Activated CD4-positive, alpha-beta T cell treated with anti-CD3 and anti-CD28 coated beads, Interleukin-2, amount 10 ng/mL, durations not matched to agents 24 days and 14 days (primary cell): ENCODE results near the gene NEK5. TPM values are rescaled to one million over a fixed set of nuclear protein-coding genes. Genes with fewer than 3 reads are reported as not detected.

Experiments used
- DNase-seq: peaks from one replicate; pipeline ENCODE4 v3.0.0; 2022
- H3K27ac Mint-ChIP-seq: one replicate; pipeline ENCODE4 v1.8.0; 2022; ENCODE audit warnings: mild to moderate bottlenecking, mixed read lengths
- H3K27me3 Mint-ChIP-seq: one replicate; pipeline ENCODE4 v1.8.0; 2022; ENCODE audit warnings: mixed read lengths
- H3K36me3 Mint-ChIP-seq: one replicate; pipeline ENCODE4 v1.8.0; 2022; ENCODE audit warnings: low read depth, mild to moderate bottlenecking, mixed read lengths
- H3K4me1 Mint-ChIP-seq: one replicate; pipeline ENCODE4 v1.8.0; 2021; ENCODE audit warnings: mixed read lengths
- H3K4me3 Mint-ChIP-seq: one replicate; pipeline ENCODE4 v1.8.0; 2022; ENCODE audit warnings: mild to moderate bottlenecking, moderate library complexity, mixed read lengths
- H3K9me3 Mint-ChIP-seq: one replicate; pipeline ENCODE4 v1.8.0; 2021; ENCODE audit warnings: mixed read lengths
- intact Hi-C: fragments of 100-400 bp; cut with micrococcal nuclease; formaldehyde crosslinking; loops from one replicate; pipeline ENCODE4 v1.15.1; 2023
- total RNA-seq: library from RNA; stranded (reverse); gene quantifications from 2 replicates; pipeline ENCODE4 v1.2.3, GENCODE V29; 2022

Gene NEK5
- total RNA-seq, 1 donor from 2014 or later, result not detected

GRCh38 chr13:51993713-51994112 lies 135.2 kb downstream of the NEK5 start:
- intact Hi-C loops, result no loop called here
- peaks cover 2% of the 10 kb centered on the region for H3K4me1 Mint-ChIP-seq
- H3K27me3 Mint-ChIP-seq, result peaks cover 13% of the 10 kb centered on the region
- H3K27ac Mint-ChIP-seq, result no peak overlapping the region
- no peak for DNase-seq
- no peaks in the 10 kb centered on the region for H3K36me3 Mint-ChIP-seq
- H3K9me3 Mint-ChIP-seq, result no peaks in the 10 kb centered on the region
- no peak overlapping the region for H3K4me3 Mint-ChIP-seq

- intact Hi-C loops, result no loop called here
- DNase-seq, result no peak
- Mint-ChIP-seq H3K27me3 (peaks cover 32% of the 10 kb centered on the region), H3K9me3 (peaks cover 8% of the 10 kb centered on the region), H3K4me3 (no peak overlapping the region), H3K4me1 (no peaks in the 10 kb centered on the region), H3K27ac (no peak overlapping the region), H3K36me3 (no peaks in the 10 kb centered on the region)
Observed at GRCh38 chr13:51988988-51989618, 139.8 kb downstream of the NEK5 start.

Other genes with a start within 250 kb of the NEK5 start
- 0.65 and 0.83 TPM in 2 replicates for gene ATP7B, start 117.6 kb downstream of the NEK5 start, total RNA-seq
- 26.7 and 28.0 TPM in 2 replicates for gene ALG11, start 116.7 kb downstream of the NEK5 start, total RNA-seq
- gene UTP14C, start 104.4 kb downstream of the NEK5 start, total RNA-seq, result 12.2 TPM in 2 replicates
- 7.1 and 10.4 TPM in 2 replicates for gene NEK3, start 30.5 kb upstream of the NEK5 start, total RNA-seq